Thyroid gland (tissue), 4 donors: Measurements from ENCODE around the gene FER1L5.

ENCODE experiments used
- CTCF ChIP-seq, 6 experiments: fragments of 200-600 bp in 3 of 6; fragments of 450-650 bp in 3 of 6; sonication (generic) in 3 of 6; IDR thresholded peaks; one replicate each; pipeline ENCODE4 v1.5.1; 2016 to 2019; ENCODE audit warnings: antibody characterized with exemption in 6 of 6, mild to moderate bottlenecking in 2 of 6, inconsistent platforms in 1 of 6, moderate library complexity in 1 of 6
- POLR2A ChIP-seq, 2 donors: fragments of 450-650 bp; IDR thresholded peaks; one replicate each; pipeline ENCODE4 v1.6.1; 2017; ENCODE audit warnings: antibody characterized with exemption in 2 of 2, mild to moderate bottlenecking in 2 of 2, moderate library complexity in 1 of 2

GRCh38 chr2:96729748-96730147 lies 87.2 kb downstream of the FER1L5 start:
- TF ChIP-seq CTCF (IDR thresholded peaks at IDR 0.05) (no peak), POLR2A (IDR thresholded peaks at IDR 0.05) (no peak)
